HG03060 (cell line): ENCODE results near the gene IDUA.
"Not testable (repeated sequence)": the region's sequence is repeated elsewhere in the genome, so short reads cannot be mapped to it uniquely, and the experiment has no call there.

Experiments used
- ATAC-seq: cut with Tn5 transposase; IDR thresholded peaks from one replicate; pipeline ENCODE4 v1.9.1; 2021; ENCODE audit warnings: low read depth, moderate number of reproducible peaks; ENCODE audit not compliant: unreplicated experiment

The IDUA gene

DNA sequence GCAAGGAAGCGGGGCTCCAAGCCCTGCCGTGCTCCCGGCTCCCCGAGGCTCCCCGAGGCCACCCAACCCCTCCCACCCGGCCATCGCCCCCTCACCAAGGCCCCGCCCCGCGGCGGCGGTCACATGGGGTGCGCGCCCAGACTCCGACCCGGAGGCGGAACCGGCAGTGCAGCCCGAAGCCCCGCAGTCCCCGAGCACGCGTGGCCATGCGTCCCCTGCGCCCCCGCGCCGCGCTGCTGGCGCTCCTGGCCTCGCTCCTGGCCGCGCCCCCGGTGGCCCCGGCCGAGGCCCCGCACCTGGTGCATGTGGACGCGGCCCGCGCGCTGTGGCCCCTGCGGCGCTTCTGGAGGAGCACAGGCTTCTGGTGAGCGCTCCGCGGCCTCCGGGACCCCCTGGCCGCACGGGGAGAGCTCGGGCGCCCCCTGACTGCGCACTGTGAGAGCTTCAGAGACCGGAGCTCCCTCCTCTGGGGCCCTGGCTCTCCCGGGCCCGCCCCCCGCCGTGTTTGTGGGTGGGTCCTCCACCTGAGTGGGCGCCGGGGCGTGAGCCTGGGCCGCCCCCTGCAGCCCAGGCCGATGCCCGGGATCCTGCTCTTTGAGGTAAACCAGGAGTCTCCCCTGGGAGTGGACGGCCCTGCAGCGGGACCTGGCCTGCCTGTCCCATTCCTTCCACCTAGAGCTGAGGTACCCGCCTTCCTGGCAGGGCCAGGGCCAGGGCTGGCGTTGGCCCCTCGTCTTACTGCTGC lies at the start of gene IDUA:
IDUA (plus strand) TSS at position 166 of the 745 bp plus-strand sequence; CDS start at position 207, 41 bp downstream.
- ATAC-seq: no peak

DNA sequence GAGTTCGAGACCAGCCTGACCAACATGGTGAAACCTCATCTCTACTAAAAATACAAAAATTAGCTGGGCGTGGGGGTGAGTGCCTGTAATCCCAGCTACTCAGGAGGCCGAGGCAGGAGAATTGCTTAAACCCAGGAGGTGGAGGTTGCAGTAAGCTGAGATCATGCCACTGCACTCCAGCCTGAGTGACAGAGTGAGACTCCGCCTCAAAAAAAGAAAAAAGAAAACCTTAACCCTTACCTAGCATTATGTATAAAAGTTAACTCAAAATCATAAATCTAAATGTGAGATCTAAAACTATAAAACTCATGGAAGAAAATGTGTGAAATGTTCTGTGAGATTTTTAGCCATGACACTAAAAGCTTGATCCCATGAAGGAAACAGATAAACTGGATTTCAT lies 47.3 kb upstream of the IDUA start:
- not testable (repeated sequence) for ATAC-seq

DNA sequence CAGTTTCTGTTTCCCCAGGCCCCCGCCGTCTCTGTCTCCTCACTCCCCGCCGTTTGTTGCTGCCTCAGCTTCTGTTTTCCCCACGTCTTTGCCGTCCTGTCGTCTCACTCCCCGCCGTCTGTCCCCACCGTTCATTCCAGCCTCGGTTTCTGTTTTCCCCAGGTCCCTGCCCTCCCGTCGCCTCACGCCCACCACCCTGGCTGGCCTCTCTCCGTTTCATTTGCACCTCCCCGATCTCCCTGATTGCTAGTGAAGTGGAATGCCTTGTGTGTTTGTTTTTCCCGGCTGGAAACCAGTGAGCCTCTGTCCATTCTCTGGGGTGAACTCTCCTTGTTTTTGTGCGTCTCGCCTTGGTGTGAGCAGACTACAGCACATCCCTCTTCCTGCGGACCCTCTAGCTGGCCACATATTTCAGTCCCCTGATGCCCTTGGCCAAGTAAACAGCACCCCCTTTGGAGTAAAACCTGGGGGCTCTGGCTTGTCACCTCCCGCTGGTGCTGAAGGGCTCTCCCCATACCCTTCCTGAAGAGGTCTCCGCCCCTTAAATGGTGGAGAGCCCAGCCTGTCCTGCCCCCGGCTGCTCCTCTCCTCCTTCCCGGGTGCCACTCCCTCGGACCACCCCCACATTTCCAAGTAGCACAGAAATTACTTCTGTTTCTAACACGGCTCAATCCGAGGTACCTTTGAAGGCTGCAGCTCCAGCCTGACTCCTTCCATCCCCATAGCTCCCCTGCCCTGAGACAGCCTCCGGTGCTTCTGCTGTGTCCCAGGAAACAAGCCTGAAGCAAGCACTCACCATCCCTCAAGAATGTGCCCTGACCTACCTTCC lies 41.4 kb upstream of the IDUA start:
- no peak for ATAC-seq

DNA sequence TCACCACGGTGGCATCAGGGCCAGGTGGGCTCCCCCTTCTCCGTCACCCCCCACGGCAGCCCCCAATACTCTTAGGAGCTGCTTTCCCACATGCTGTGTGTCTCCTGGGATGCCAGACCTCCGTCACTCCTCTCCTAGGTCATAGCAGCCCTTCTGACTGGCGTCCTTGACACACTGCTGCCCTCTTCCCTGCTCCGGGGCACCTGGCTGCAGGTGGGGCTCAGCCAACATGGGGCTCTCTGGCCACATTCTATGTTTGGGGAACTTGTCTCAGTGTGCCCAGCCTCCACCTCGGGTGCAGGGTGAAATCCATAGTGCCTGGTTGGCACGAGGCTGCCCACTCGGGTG lies 40.8 kb upstream of the IDUA start:
- no peak for ATAC-seq

DNA sequence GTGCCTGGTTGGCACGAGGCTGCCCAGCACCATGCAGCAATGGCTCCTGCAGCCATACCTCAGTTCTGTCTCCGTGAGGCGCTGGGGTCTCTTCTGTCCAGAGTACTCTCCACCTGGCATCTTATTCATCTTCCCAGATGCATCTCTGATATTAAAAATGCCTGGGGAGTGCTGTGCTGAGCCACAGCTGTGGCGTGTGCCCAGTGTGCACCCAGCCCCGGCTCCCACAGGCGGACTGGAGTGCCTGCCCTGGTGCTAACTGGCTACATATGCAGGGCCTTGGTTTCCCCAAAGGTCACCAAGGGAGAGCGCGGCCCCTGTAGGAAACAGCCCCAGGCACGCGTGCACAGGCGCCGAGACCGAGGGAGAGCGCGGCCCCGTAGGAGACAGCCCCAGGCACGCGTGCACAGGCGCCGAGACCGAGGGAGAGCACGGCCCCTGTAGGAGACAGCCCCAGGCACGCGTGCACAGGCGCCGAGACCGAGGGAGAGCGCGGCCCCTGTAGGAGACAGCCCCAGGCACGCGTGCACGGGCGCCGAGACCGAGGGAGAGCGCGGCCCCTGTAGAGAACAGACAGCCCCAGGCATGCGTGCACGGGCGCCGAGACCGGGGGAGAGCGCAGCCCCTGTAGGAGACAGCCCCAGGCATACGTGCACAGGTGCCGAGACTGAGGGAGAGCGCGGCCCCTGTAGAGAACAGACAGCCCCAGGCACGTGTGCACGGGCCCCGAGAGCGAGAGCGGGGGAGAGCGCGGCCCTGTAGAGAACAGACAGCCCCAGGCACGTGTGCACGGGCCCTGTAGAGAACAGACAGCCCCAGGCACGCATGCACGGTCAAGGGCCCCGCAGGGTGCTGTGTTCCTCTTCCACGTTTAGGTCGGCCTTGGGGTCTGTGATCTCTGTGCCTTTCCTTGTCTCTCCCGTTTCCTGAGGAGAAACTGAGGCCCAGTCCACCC lies 40.0 kb upstream of the IDUA start:
- ATAC-seq: no peak

DNA sequence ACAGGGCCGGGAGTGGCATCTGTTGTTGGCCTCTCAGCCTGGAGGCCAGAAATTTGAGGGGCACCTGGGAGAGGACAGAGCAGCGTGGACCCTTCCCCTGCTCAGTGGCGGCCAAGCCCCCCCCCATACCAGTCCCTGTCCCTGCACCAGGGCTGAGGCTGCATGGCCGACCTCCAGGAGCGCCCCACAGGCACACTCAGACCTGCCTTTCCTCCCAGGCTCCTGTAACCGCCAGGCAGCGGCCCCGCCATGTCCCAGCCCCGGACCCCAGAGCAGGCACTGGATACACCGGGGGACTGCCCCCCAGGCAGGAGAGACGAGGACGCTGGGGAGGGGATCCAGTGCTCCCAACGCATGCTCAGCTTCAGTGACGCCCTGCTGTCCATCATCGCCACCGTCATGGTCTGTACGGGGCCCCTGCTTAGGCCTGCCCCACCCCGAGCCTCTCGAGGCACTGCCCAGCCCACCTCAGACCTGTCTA lies 39.3 kb upstream of the IDUA start:
- ATAC-seq: no peak

DNA sequence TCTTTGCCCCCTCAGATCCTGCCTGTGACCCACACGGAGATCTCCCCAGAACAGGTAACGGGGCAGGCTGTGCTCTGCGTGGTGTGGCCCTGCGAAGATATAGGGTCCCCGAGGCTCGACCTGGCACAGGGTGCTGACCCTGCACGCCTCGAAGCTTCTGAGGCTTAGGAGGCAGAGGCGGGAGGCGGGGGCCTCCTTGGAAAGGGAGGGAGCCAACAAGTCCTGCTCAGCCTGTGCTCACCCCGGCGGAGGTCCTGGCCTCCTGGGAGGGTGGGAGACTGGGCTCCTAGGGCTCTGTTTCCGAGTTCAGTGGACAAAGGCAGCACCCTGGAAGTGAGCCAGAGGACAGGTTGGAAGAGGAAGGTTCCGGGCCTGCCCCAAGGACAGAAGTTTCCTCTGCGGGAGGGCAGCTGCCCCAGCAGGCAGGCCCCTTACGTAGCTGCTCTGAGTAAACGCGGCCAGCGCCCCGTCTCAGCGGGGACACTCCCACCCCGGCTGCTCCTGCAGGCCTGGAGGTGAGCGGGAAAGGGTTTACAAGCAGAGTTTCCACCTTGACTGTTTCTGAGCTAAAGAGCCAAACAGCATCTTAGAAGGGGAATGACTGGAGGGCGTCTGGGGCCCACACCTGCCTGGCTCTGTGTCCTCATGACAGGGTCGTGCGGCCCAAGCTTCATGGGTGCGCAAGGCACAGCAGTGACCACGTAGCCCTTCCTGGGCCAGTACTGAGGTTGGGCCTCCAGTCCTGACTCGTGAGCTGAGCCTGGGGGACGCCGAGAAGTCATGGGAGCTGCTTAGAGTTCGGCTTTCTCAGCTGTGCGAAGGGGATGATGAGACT lies 38.5 kb upstream of the IDUA start:
- no peak for ATAC-seq

DNA sequence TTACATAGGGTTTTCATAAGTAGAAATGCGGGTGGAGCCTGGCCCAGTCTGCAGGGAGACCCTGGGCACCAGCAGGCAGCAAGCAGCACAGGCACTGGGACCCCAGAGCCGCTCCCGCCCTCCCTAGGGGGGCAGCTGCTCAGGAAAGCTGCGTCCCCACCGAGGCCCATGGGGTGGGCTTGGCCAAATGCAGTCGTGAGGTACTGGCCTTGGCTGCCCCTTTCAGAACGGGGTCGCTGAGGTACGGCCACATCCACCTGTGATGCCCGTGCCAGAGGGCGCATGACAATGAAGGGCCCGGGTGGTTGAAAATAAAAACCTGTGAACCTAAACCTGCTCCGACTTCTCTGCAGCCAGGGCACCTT lies 37.9 kb upstream of the IDUA start:
- no peak for ATAC-seq

DNA sequence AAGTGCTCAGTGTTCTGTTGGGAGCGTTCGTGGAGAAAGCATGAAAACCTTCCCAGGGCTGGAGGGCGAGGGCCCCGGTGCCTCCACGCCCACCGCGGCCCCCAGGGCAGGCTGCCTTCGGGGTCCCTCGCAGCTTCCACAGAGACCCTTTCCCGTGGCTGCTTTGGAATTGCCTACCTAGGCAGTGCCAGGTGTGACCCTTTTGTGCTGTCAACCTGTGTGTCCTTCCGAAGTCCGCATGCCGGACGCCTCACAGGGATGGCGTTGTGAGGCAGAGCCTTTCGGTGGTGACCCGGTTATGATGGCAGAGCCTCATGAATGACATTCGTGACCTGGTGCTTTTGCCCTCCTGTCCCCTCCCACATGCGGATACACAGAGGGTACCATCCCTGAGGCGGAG lies 37.2 kb upstream of the IDUA start:
- no peak for ATAC-seq

DNA sequence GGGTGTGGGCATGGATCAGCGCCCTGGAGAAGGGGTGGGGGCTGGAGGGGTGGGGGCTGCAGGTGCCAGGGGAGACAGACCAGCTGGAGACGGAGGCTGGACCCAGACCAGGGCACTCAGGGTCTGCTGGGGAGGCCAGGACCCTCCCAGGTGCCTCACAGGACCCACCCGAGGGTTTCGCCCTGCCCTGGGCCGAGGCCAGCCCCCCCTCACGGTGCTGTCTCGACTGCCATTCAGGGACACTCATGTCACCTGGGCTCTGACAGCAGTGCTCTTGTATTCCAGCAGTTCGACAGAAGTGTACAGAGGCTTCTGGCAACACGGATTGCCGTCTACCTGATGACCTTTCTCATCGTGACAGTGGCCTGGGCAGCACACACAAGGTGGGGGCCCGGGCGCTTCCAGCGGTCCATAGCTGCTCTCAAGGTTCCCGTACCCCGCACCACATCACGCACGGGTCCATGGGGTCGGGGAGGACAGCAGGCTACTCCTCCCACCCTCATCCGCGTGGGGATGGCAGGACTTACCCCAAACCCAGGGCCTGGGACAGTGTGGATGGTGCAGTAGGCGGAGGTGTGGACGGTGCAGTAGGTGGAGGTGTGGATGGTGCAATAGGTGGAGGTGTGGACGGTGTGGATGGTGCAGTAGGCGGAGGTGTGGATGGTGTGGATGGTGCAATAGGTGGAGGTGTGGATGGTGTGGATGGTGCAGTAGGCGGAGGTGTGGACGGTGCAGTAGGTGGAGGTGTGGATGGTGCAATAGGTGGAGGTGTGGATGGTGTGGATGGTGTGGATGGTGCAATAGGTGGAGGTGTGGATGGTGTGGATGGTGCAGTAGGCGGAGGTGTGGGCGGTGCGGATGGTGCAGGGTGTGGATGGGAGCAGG lies 36.5 kb upstream of the IDUA start:
- no peak for ATAC-seq

DNA sequence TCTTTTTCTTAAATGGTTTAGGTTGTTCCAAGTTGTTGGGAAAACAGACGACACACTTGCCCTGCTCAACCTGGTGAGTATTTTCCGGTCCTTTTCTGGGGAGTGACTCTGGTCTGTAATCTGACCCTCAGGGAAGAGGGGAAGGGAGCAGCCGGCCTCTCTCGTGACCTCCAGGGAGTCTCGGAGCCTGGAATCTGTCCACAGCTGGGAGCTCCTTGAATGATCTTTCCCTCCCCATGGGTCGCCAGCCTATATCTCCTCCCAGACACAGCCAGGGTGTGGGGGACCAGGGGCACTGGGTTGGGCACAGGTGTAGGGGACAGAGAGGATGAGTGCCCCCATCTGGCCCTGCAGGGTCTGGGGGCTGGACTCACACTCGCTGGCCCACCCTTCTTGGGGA lies 35.7 kb upstream of the IDUA start:
- no peak for ATAC-seq

DNA sequence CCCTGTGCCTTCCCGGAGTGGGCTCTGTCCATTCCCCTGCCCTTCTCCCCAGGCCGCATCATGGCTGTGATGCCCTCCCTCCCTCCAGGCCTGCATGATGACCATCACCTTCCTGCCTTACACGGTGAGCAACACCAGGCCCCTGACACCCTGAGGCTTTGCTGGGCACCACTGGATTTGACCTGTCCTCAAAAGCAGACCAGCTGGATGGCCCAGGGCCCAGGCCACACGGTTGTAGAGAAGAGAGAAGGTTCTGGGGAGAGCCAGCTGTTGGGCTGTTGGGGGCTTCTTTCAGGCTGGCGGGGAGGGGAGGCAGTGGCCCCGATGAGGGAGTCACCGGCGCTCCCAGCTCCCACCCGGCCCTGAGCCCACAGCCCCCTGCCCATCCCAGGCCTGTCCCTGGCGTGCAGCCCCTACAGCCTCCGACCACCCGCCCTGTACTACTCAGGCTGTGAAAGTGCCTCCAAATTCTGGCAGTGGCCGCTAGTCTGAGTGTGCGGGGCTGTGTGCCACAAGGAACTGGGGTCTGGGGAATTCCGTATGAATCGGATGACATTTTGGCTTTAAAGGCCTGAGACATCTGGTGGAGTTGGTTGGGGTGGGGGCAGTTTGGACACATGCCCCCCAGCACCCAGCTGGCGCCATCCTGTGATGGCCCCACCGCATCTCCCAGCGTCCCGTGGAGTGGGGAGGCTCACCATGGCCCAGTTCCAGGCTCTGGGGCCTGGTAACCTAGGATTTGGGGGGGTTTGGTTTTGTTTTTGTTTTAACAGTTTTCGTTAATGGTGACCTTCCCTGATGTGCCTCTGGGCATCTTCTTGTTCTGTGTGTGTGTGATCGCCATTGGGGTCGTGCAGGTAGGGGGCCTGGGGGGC lies 35.0 kb upstream of the IDUA start:
- no peak for ATAC-seq

DNA sequence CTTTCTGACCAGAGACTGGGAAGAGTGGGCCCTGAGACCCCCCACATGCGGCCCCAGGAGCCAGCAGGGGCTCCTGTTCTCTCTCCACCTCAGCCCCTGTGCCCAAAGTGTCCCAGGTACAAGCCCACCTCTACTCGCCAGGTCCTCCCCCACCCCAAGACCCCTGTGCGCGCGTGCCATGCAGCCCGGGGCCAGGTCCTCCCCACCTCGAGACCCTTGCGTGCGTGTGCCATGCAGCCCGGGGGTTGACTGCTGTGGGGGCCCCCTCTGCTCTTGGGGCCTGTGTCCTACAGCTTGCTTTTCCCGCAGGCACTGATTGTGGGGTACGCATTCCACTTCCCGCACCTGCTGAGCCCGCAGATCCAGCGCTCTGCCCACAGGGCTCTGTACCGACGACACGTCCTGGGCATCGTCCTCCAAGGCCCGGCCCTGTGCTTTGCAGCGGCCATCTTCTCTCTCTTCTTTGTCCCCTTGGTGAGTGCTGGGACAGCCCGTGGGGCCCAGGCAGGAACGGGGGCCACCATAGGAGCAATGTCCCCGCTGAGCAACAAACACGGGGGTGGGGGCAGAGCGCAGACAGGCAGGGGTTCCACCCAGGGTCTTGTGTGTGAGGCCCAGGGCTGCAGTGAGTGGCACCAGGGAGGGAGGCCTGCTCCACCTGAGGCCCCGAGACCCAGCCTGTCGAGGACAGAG lies 33.8 kb upstream of the IDUA start:
- ATAC-seq: no peak

DNA sequence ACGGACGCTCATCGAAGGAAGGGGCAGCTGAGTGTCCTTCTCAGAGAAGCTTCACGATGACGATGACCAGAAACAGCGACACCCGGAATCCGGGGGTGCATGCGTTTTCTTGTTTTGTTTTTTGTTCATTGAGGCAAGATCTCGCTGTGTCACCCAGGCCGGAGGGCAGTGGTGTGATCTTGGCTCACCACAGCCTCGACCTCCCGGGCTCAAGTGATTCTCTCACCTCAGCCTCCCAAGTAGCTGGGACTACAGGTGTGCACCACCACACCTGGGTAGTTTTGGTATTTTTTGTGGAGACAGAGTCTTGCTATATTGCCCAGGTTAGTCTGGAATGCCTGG lies 33.3 kb upstream of the IDUA start:
- ATAC-seq: no peak

DNA sequence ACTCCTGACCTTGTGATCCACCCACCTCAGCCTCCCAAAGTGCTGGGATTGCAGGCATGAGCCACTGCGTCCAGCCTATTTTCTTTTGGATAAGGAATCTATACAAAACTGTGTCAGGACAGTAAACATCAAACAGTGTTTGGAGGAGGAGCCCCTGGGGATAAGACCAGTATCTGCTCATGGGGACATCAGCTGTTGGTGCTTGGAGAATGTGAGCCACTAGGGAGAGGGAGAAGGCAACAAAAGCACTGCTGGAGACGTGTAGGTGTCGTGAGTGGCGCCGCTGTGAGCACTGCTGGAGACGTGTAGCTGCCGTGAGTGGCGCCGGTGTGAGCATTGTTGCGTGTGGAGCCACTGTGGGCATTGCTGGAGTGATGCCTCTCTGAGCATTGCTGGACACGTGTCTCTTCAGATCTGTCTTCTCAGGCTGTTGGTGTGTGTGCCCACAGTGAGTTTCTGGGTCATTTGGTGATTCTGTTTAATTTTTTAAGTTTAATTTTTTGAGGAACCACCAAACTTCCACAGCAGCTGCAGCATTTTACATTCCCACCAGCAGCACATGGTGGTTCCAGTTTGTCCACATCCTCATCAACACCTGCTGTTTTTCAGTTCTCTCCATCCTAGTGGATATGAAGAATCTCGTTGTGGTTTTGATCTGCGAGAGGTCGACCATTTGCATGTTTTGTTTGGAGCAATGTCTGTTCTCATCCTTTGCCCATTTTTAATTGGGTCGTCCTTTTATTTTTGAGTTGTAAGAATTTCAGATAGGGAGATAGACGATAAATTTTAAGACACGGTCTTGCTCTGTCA lies 32.4 kb upstream of the IDUA start:
- no peak for ATAC-seq

DNA sequence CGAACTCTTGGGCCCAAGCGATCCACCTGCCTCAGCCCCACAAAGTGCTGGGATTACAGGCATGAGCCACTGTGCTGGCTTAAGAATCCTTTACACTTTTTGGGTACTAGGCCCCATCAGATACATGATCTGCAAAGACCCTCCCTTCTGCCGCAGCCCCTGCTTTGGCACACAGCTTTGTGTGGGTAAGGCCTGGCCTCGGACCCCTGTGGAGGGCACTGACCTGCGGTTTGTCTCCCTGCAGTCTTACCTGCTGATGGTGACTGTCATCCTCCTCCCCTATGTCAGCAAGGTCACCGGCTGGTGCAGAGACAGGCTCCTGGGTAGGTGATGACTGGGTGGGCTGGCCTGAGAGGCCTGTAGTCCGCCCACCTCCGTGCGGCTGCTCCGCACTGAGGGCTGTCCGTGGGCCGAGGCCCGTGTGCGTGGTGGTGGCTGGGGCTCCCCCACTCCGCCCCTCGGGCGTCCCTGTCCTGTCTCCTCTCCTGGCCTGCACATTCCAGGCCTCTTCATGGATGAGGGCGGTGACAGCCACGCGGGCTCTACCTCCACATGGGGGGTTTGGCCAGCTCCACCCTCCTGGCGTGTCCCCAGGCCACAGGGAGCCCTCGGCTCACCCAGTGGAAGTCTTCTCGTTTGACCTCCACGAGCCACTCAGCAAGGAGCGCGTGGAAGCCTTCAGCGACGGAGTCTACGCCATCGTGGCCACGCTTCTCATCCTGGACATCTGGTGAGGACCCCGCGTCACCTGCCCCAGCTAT lies 31.5 kb upstream of the IDUA start:
- ATAC-seq: no peak
